Activated T-cell treated with anti-CD3 and anti-CD28 coated beads, Interleukin-2, amount 50 U/mL, for 72 hours (primary cell): Measurements from ENCODE around the gene SMCR8. TPM values are rescaled to one million over a fixed set of nuclear protein-coding genes. Genes with fewer than 3 reads are reported as not detected.

Source experiments
- ATAC-seq, 2 donors: fragments of 150-1000 bp; cut with Tn5 transposase; replicated peaks in 1 of 2; 2 replicates each; pipeline ENCODE4 v1.10.0; 2021; ENCODE audit warnings: moderate library complexity in 2 of 2, mild to moderate bottlenecking in 1 of 2
- DNase-seq, 2 donors: peaks; one replicate each; pipeline ENCODE4 v3.0.0; 2021 to 2022; ENCODE audit warnings: mixed read lengths in 1 of 2
- H3K27ac Mint-ChIP-seq: one replicate; pipeline ENCODE4 v1.8.0; 2022; ENCODE audit warnings: mild to moderate bottlenecking, moderate library complexity, mixed read lengths
- H3K27me3 Mint-ChIP-seq: one replicate; pipeline ENCODE4 v1.8.0; 2022; ENCODE audit warnings: low read depth, mixed read lengths
- H3K36me3 Mint-ChIP-seq, 2 donors: one replicate each; pipeline ENCODE4 v1.8.0; 2022; ENCODE audit warnings: mixed read lengths in 2 of 2, mild to moderate bottlenecking in 1 of 2; ENCODE audit not compliant: insufficient read depth in 2 of 2
- H3K4me1 Mint-ChIP-seq: one replicate; pipeline ENCODE4 v1.8.0; 2022; ENCODE audit warnings: low read depth, mixed read lengths
- H3K4me3 Mint-ChIP-seq, 2 donors: one replicate each; pipeline ENCODE4 v1.8.0; 2022; ENCODE audit warnings: mild to moderate bottlenecking in 2 of 2, mixed read lengths in 2 of 2, moderate library complexity in 2 of 2
- H3K9me3 Mint-ChIP-seq, 2 donors: one replicate each; pipeline ENCODE4 v1.8.0; 2022; ENCODE audit warnings: mixed read lengths in 2 of 2
- total RNA-seq, 2 donors: library from RNA; stranded (reverse); gene quantifications; one replicate each; pipeline ENCODE4 v1.2.3, GENCODE V29; 2022

SMCR8 gene
- total RNA-seq, 2 donors from 2014 or later, result 17.3 to 18.7 TPM

- H3K27me3 Mint-ChIP-seq, result no peaks in the 10 kb centered on the region
Measured at GRCh38 chr17:18374216-18374615, 59.1 kb downstream of the SMCR8 start.

More at GRCh38 chr17:18374216-18374615, 59.1 kb downstream of the SMCR8 start:
- no peak overlapping the region for H3K4me3 Mint-ChIP-seq
- ATAC-seq (no peak), DNase-seq (no peak)
- H3K9me3 Mint-ChIP-seq, result no peaks in the 10 kb centered on the region
- H3K36me3 Mint-ChIP-seq, result no peaks in the 10 kb centered on the region
- H3K27ac Mint-ChIP-seq, result no peak overlapping the region
- H3K4me1 Mint-ChIP-seq, result peaks cover 8% of the 10 kb centered on the region

Other genes starting within 250 kb of the SMCR8 start
- 10 to 100 TPM; 44.1 to 53.6 TPM for gene DRG2, start 227.3 kb upstream of the SMCR8 start, total RNA-seq
- gene MYO15A, start 206.5 kb upstream of the SMCR8 start, total RNA-seq, result 1 to 10 TPM; 2.7 to 3.2 TPM
- gene ALKBH5, start 131.5 kb upstream of the SMCR8 start, total RNA-seq, result 100 to 1,000 TPM; 125 to 133 TPM
- gene LLGL1, start 89.7 kb upstream of the SMCR8 start, total RNA-seq, result 10 to 100 TPM; 18.5 to 18.6 TPM
- gene FLII, start 56.6 kb upstream of the SMCR8 start, total RNA-seq, result 100 to 1,000 TPM; 318 to 373 TPM
- 1 to 10 TPM; 7.8 to 9.4 TPM for gene MIEF2, start 54.6 kb upstream of the SMCR8 start, total RNA-seq
- 10 to 100 TPM; 72.0 to 90.6 TPM for gene TOP3A, start 299 bp upstream of the SMCR8 start, total RNA-seq
- gene SHMT1, start 48.3 kb downstream of the SMCR8 start, total RNA-seq, result 10 to 100 TPM; 37.3 to 65.6 TPM
- gene EVPLL, start 62.5 kb downstream of the SMCR8 start, total RNA-seq, result not detected
- not detected for gene LGALS9C, start 161.5 kb downstream of the SMCR8 start, total RNA-seq